Tibial nerve (tissue), 4 donors: Measurements from ENCODE around the gene SNX30. TPM values are rescaled to one million over a fixed set of nuclear protein-coding genes. Genes with fewer than 3 reads are reported as not detected.

Experiments used
- total RNA-seq, 4 donors: library from RNA; depleted of rRNA; stranded (reverse); fragments of >200 nt; gene quantifications; one replicate each; pipeline ENCODE4 v1.1.0, GENCODE V29; 2016

Gene SNX30
- total RNA-seq, 4 donors from 2014 or later, result 14.9 to 25.3 (median 17.0) TPM

Other genes with a start within 250 kb of the SNX30 start
- gene INIP, start 32.6 kb upstream of the SNX30 start, total RNA-seq, result 10 to 100 TPM; 18.4 to 28.5 (median 24.9) TPM
- 1 to 10 TPM in 1 of 4 donors, under 1 TPM in 2, not detected in 1; 0.21 to 1.8 (median 0.22) TPM for gene SLC46A2, start 140.1 kb downstream of the SNX30 start, total RNA-seq